ENCODE data around the gene MORF4L2.
"Not testable (repeated sequence)": the region's sequence is repeated elsewhere in the genome, so short reads cannot be mapped to it uniquely, and the experiment has no call there.

Gene MORF4L2

DNA sequence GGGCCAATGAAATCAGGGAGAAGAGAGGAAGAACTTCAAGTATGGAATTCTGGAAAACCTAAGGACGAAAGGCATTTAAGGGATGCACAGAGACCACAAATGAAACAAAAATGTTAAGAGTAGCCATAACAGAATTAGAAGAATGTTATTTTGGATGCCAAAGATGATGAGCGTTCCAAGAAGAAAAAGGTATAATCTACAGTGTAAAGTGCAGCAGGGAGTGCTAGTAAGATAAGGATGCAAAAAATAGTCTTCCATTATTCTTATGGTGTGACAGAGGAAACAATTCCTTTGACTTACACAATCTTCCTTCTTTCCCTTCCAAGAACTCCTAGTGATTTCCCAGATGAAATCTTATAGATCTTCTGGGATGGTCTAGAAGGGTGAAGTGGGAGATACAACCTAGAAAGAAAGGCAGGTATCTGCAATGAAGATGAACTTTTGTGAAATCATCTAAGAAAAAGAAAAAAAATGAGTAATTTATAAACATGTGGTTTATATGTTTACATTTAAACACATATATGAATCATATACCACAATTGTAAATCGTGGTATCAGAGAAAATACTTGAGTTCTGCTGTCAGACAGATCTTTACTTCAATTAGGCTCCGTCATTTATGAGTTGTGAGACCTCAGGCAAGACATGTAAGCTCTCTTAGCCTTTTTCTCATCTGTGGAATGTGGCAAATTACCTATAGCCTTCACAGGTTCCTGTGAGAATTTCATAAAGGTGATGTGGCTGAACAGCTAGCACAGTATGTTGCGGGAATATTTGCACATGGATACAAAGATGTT, 8.1 kb downstream of the MORF4L2 start:
- DNase-seq (ENCODE audit: low read depth), result no peak

DNA sequence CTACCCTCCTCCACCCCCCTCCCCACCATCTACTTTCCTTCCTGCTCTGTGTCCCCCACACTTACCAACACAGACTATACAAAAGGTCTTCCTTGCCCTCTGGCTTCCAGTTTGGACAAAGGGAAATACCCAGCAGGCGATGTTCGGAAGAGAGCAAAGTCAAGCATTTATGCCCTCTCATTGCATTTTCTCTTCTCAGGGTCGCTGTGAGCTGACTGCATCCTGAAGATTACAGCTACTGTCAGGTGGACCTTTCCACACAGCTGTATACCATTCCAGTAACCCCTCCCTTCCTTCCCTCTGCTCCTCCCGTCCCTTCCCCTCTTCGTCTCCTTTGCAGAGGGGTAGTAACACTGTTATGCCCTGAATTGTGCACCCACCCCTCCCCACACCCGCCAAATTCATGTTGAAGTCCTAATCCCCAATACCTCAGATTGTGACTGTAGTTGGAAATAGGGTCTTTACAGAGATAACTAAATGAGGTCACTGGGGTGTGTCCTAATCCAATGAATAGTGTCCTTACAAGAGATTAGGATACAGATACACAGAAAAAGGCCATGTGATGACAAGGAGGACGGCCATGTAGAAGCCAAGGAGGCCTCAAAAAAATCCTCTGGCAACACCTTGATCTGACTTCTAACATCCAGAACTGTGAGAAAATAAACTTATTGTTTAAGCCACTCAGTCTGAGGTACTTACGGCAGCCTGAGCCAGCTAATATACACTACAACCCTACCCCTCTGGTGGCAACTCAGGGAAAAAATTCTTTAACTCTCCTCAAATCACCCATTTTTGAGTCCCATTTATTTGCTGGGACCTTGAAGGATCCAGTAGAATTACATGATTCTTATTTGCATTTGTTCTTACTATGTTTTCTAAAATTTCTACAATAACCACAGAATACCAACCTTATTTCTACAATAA, 11.7 kb downstream of the MORF4L2 start:
- no peak for DNase-seq (ENCODE audit: low read depth)

DNA sequence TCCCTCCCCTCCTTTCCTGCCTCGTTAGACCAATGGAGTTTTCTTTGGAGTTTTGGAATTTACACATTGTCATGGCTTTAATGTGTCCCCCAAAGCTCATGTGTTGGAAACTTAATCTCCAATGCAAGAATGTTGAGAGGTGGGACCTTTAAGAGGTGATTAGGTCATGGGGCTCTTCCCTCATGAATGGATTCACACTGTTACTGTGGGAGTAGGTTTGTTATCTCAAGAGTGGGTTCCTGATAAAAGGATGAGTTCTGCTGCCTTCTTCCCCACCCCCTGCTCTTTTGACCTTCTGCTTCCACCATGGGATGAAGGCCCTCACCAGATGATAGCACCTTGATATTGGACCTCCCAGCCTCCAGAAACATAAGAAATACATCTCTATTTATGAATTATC, 16.8 kb downstream of the MORF4L2 start:
- no peak for DNase-seq (ENCODE audit: low read depth)

DNA sequence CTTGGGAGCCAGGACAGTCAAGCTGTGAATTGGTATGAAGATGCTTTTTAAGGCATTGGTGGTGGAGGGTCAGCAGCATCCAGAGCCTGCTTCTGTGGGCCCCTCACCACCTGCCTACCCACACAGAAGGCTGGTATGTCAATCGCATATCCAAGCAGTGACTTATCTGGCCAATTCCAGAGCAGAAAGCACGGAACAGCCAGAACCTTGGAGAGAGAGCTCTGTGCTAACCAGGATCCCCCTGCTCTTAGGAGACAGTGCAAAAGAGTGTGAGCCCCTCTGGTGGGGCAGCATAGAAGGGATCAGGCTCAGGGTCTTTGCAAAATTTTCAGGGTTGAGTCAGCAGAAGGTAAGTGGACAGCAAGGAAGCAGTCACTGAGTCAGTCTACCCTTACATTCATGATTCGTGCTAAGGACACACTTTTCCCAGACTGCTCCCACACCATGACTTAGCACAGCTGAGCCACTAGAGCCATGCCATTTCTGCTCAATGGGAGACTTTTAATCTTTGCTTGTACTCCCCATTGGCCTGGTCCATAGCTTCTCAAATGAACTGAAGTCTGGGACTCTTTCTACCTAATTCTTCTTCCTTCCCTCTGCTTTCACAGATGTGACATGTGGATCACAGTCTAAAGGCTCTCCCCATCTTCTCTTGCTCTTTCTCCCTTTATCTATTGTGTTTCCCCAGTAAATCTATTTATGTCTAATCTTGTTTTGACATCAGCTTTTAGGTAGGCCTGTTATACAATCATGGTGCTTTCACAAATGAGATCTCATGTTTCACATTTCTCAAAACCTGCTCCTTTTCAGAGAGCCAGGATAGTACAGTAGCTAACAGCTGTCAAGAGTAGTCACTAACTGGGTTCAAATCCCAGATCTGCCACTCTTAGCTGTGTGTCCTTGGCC, 20.0 kb downstream of the MORF4L2 start:
- DNase-seq (ENCODE audit: low read depth), result no peak

DNA sequence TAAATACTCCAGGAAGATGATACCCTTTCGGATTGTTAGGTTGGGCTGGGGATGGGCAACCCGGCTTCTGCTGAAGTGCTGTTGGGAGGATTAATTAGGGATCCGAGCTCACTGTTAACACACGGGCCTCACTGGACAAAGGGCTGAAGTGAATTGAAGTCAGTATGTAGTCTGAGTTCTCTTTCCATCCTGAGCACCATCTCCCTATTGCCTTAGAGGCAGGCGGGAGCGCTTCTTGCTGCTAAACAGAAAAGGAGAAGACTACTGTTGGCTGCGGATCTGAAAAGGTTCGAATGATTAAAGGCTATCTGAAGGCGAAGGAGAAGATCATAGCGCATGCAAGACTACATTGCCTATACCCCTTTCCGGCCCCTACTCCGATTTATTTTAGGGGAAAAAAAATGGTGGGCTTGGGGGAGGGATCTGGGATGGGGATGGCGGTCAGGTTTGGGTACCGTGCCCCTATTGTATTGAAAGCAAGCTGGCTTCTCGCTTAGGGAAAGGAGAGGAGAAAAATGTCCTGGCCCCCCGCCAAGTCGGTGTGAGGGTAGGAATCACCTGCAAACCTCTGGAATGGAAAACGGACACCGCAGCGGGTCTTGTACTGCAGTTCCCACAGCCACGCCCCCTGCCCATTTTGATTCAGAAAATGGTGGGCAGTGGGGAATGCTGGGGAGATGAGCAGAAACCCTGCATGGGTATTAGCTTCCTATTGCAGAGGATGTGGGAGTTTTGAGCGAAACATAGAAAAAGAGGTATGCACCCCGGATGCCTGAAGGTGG, 22.3 kb downstream of the MORF4L2 start:
- DNase-seq (ENCODE audit: low read depth), result no peak

DNA sequence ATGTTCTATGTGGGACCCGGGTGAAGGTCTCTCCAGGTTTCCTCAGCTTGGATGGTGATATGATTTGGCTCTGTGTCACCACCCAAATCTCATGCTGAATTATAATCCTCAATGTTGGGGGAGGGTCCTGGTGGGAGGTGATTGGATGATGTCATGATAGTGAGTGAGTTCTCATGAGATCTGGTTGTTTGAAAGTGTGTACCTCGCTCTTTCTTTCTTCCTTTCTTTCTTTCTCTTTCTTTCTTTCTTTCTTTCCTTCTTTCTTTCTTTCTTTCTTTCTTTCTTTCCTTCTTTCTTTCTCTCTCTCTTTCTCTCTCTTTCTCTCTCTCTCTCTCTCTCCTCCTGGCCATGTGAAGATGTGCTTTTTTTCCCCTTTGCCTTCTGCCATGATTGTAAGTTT, 27.0 kb downstream of the MORF4L2 start:
- DNase-seq (ENCODE audit: low read depth), result not testable (repeated sequence)

DNA sequence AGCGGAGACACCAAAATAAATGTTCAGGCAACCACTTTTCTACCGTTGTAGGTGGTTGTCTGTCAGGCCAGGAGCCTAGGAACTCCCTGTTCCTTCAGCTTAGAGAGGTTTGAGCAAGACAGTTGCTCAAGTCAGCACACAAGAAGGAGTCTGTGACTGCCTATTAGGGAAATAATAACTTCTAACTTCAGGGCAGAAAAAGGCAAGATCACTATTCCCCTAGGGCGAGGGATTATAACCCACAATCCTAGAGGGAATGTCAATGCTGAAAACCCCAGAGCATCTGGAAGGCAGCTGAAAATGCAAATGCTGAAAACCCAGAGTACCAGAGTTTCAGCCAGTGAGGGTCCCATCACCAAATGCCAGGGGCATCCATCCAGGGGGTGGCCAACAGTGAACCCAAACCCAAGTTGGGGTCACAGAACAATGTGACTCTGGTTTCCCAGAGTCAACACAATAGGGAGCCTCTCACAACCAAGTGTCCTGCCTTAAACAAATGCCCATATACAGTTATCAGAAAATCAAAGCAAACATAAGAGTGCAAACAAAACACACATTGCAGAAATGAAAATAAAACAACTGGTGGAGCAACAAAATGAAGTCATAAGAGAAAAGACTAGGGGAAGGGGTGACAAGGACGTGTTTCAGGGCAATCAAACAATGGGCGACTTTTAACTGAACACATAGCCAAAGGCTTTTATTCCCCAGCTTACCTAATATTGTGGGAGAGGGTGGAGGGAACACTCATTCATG, 27.6 kb downstream of the MORF4L2 start:
- DNase-seq (ENCODE audit: low read depth), result no peak

DNA sequence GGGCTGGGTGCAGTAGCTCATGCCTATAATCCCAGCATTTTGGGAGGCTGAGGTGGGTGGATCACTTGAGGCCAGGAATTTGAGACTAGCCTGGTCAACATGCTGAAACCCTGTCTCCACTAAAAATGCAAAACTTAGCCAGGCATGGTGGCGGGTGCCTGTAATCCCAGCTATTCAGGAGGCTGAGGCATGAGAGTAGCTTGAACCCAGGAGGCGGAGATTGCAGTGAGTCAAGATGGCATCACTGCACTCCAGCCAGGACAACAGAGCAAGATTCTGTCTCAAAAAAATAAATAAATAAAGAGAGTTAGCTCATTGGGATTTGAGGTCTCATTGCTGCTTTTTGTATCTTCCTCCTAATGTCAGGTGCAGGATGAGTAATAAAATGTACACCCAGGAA, 29.4 kb downstream of the MORF4L2 start:
- not testable (repeated sequence) for DNase-seq (ENCODE audit: low read depth)

DNA sequence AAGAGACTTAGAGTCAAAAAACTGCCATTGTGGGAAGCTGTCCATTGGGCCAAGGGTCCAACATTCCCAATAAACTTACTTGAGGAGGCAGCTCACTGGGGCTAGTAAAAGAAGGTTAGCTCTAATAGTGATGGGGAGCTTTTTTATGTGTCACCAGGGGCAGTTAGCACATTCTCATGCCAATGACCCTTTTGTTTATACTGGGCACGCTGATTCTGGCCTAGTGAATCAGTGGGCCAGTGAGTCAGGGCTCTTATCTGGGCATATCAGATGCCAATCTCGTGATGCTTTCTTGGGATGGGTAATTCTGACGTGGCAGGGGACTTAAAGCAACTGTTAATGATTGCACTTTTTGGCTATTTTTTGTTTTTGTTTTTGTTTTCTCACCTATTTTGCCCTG, 29.9 kb downstream of the MORF4L2 start:
- no peak for DNase-seq (ENCODE audit: low read depth)

DNA sequence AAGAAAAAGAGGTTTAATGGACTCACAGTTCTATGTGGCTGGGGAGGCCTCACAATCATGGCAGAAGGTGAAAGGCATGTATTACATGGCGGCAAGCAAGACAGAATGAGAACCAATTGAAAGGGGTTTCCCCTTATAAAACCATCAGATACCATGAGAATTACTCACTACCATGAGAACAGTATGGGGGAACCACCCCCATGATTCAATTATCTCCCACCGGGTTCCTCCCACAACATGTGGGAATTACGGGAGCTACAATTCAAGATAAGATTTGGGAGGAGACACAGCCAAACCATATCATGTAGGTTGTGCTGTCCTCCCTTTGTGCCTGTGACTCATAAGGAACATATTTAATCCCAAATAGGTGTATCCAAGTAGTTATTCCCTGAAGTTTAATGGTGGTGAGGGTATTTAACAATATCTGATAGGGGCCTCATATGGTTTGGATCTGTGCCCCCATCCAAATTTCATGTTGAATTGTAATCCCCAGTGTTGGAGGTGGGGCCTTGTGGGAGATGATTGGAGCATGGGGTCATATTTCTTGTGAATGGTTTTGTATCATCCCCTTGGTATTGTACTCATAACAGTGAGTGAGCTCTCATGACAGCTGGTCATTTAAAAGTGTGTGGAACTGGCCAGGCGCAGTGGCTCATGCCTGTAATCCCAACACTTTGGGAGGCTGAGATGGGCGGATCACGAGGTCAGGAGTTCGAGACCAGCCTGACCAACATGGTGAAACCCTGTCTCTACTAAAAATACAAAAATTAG, 31.1 kb downstream of the MORF4L2 start:
- DNase-seq (ENCODE audit: low read depth), result not testable (repeated sequence)

DNA sequence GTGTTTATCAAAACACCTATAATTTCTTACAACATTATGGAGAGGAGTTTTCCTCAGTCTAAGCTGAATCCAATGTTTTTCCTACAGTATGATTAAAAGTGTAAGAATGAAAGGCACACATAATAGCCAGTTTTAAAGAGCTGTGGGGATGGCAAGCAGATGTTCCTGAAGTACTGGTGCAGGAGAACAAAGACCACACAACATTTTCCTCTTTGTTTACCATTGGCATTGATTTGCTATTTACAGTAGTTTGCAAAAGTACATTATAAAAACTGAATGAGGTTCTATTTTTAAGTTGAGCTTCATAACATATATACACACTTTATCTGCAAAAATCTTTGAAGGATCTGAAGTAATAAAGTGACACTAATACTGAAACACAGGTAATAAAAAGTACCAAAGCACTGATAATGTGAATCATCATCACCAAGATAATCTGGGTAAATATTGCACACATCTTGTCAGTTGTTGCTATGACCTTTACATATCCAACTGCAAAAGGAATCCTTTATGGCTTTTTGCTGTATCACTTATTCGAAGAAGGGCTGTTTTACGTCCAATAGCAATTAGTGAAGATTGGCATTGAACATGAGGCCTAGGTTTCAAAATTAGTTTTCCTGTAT, 35.2 kb downstream of the MORF4L2 start:
- DNase-seq (ENCODE audit: low read depth), result no peak

DNA sequence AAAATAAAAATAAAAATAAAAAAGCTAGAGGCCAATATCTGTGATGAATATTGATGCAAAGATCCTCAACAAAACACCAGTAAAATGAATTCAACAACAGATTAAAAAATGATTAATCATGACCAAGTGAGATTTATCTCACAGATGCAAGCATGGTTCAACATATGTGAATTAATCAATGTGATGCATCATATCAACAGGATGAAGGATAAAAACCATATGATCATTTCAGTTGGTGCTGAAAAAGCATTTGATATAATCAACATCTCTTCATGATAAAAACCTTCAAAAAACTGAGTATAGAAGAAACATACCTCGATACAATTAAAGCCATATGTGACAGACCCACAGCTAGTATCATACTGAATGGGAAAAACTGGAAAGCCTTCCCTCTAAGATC, 38.9 kb downstream of the MORF4L2 start:
- no peak for DNase-seq (ENCODE audit: low read depth)

DNA sequence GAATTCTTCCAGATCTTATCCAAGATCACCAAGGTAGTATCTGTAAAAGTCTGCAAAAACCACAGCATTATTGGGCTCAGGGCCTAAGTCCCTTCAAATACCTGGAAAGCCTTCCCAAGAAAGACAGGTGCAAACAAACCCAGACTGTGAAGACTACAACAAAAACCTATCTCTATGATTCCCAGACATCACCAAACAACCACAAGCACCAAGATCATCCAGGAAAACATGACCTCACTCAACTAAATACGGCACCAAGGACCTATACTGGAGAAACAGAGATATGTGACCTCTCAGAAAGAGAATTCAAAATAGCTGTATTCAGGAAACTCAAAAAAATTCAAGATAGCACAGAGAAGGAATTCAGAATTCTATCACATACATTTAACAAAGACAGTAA, 42.4 kb downstream of the MORF4L2 start:
- no peak for DNase-seq (ENCODE audit: low read depth)

DNA sequence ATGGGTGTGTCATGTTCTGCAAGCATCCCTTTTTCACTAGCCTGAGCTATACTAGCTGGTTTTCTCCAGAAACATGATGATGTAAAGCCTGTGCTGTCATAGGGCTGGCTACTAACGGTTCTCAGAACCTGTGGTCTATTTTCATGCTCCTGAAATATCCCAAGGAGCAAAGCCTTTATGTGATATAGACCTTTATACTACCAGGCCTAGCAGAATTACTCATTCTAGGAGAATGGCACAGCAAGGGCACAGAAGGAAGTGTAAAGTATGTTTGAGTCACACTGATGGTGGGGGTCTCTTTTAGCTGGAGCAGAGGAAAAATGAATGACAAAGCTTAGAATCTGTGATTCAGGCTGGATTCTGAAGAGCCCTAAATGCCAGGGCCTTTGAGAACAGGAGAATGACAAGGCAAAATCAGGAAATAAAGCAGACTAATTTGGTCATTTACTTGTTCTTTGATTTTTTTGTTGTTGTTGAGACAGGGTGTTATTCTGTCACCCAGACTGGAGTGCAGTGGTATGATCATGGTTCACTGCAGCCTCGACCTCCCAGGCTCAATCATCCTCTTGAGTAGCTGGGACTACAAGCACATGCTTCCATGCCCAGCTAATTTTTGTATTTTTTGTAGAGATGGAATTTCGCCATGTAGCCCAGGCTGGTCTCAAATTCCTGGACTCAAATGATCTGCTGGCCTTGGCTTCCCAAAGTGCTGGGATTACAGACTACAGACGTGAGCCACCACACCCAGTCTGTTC, 45.9 kb downstream of the MORF4L2 start:
- no peak for DNase-seq (ENCODE audit: low read depth)

DNA sequence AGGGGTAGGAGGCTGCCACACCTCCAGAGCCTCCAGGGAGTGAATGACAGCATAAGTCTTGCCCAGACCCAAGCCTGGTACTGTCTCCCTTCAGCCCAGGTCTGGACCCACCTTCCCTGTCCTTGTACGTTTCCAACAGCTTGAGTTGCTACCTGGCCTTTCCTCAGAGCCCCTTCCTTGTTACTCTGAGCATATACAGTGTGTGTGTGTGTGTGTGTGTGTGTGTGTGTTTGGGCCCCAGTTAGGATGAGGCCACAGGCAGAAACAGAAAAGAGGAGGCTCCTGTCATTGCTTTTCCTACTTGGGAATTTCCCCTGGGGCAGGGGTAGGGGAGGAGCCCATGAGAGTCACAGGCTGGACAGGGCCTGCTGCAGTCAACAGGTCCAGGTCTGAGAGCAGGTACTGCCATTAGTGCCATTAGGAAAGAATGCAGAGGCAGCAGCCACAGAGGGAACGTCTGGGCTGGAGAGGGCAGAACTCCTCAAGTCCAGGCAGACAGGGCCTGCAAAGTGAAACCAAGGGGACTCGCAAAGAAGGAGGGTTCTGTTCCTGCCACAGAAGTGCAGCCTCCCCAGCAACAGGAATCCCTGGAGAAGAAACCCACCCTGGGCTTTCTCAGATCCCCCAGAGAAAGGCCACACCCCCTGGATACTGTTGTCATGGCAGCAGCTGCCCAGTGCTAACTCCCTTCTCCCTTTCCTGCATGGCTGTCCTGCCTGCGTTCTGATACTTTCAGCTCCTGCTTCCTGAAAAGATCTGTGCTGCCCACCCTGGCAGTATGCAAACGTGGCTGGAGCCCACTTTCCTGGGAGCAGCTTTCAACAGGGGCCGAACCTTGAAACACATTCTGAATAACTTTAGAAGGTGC, 47.8 kb downstream of the MORF4L2 start:
- DNase-seq (ENCODE audit: low read depth), result not testable (repeated sequence)

DNA sequence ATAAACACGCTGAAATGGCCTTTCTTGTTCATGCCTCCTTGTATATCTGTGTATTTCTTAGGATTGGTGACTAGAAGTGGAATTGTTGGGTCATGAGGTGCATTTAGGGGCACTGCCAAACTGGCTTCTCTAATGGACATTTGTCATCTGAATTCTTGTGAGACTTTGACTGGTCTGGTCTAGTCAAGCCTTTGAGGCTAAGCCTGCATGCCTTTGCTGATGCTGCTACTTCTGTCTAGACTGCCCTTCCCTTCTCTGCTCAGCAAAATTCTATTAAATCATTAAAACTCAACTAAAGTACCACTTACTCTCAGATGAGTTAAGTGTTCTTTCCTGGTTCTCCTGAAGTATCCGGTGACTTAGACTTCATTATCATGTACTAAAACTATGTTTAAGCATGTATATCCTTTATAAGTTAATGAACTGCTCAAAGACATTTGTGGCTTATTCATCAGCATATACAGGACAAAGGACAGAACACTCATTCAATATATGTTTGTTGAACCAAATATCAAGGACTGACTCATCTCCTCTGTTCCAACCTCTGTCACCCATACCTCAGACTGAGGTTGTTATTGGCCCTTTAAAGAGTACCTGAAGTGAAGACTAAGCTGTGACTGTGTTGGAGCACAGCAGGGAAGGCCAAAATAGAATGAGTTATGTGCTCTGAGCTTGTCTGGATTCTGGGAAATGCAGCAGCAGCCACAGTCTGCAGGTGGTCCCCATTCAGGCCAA, 48.7 kb downstream of the MORF4L2 start:
- no peak for DNase-seq (ENCODE audit: low read depth)

DNA sequence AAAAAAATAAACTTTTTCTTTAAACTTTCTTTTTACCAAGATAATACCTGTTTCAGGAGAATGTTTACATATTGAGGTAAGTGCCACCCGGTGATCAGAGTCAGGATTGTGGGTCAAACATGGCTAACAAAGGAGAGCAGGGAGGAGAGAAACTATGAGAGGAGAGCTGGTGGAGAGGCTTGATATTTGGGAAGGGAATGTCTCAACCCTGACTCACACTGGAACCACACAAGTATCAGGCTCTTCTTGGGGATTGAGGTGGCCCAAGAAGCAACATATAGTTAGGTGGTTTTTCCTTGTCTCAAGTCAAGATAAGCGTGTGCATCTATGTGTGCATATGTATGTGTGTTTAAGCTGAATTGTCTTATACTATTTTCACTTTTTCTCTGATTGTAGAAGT, 51.1 kb downstream of the MORF4L2 start:
- no peak for DNase-seq (ENCODE audit: low read depth)

Data from activated T-cell treated with anti-CD3 and anti-CD28 coated beads for 1 hour (primary cell).